ENCODE data around the gene PTPRU.

The PTPRU gene

DNA sequence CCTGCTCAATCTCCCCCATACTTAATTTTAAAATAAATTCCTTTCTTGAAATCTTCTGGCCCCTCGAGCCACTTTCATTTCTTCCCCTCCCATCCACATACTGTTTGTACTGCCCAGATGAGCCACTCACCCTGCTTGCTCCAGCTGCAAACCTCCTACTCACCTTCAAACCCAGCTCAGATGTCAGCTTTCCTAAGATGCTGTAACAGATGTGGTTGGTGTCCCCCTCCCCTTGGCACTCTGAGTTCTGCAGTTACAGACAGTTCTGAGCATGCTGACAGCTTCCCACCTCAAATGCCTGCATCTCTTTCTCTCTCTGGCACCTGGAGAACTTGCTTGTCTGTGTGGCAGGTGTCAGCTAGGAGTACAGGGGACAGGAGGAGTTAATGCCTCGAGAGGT, 106.7 kb downstream of the PTPRU start:
- no peak for DNase-seq (ENCODE audit: low read depth)
- no peak overlapping the region for H3K4me3 ChIP-seq (ENCODE audit: control insufficient read depth, low read depth, low read length)
- TF ChIP-seq, protein P1, sequence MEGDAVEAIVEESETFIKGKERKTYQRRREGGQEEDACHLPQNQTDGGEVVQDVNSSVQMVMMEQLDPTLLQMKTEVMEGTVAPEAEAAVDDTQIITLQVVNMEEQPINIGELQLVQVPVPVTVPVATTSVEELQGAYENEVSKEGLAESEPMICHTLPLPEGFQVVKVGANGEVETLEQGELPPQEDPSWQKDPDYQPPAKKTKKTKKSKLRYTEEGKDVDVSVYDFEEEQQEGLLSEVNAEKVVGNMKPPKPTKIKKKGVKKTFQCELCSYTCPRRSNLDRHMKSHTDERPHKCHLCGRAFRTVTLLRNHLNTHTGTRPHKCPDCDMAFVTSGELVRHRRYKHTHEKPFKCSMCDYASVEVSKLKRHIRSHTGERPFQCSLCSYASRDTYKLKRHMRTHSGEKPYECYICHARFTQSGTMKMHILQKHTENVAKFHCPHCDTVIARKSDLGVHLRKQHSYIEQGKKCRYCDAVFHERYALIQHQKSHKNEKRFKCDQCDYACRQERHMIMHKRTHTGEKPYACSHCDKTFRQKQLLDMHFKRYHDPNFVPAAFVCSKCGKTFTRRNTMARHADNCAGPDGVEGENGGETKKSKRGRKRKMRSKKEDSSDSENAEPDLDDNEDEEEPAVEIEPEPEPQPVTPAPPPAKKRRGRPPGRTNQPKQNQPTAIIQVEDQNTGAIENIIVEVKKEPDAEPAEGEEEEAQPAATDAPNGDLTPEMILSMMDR (conservative IDR thresholded peaks at IDR 0.05; ENCODE audit: control insufficient read depth, insufficient read depth, low read depth, low read length) = no peak

DNA sequence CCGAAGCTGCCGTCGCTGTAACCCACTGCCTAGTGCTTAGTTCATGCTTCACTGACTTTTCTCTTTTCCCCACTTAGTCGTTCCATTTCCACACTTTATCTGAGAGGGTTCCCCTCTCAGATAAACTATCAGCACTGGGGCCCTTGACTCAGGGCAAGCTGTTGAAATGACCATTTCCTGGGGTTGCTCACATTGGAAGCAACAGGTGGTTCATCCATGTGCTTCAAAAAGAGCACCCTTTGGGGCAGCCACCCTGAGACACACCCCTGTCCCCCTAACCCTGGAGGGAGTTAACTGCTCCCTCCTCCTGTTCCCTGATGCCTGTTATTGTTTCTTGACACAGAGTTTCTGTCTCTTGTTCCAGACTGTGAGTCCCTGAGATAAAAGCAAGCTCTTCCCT, 107.2 kb downstream of the PTPRU start:
- H3K4me3 ChIP-seq (ENCODE audit: control insufficient read depth, low read depth, low read length) = no peak overlapping the region
- TF ChIP-seq, protein P1 (conservative IDR thresholded peaks at IDR 0.05; ENCODE audit: control insufficient read depth, insufficient read depth, low read depth, low read length) = no peak
- no peak for DNase-seq (ENCODE audit: low read depth)

DNA sequence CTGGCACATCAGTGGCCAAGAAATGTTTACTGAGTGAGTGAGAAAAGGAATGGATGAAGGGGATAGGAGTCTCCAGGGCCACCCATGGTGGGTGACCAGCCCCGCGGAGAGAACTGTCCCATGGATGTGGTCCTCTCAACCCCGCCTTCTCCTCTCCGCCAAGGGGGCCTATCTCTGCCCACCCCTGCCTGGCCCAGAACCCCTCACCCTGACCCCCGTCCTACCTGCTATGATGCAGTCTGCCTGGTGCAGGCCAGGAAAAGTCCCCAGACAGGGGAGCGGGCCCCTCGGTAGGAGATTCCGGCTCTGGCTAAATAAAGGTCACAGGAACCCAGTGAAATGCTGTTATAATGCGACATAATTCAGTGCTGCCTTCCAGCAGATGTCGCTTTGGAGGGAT, 107.6 kb downstream of the PTPRU start:
- TF ChIP-seq, protein P1 (conservative IDR thresholded peaks at IDR 0.05; ENCODE audit: control insufficient read depth, insufficient read depth, low read depth, low read length) = no peak
- no peak overlapping the region for H3K4me3 ChIP-seq (ENCODE audit: control insufficient read depth, low read depth, low read length)
- DNase-seq (ENCODE audit: low read depth) = no peak

DNA sequence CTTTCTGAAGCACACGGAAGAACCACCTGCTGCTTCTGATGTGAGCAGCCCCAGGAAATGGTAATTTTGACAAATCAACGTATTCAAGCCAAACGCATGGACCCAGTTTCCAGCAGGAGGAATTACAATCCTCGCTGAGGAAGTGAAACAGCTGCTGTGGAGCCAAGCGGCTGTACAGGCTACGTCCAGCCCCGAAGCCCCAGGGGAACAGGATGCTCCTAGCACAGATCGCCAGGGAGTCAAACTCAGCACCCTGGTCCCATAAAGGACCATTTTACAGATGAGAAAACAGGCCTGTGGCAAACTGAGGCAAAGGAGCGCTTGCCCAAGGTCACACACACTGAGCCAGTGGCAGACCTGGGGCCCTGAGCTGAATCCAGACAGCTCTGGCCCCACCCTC, 108.0 kb downstream of the PTPRU start:
- no peak overlapping the region for H3K4me3 ChIP-seq (ENCODE audit: control insufficient read depth, low read depth, low read length)
- TF ChIP-seq, protein P1 (conservative IDR thresholded peaks at IDR 0.05; ENCODE audit: control insufficient read depth, insufficient read depth, low read depth, low read length) = no peak
- DNase-seq (ENCODE audit: low read depth) = no peak

DNA sequence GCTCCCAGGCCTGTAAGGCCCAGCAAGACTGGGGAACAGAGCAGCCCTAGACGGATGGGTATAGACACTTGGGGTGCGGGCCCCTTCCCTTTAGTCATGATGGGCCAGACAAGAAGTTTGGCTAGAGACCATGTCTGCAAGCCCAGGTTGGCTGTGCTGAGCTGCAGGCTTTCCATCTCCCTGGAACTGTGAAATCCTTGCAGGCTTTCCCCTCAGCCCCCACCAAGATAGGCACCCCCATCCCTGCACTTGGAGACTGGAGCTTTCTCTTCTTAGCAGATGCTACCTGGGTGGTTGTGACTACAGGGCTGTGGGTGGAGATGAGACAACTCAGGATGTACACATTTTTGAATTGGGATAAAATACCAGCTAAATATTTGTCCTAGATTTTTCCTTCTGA, 110.3 kb downstream of the PTPRU start:
- TF ChIP-seq, protein P1 (conservative IDR thresholded peaks at IDR 0.05; ENCODE audit: control insufficient read depth, insufficient read depth, low read depth, low read length) = no peak
- no peak for DNase-seq (ENCODE audit: low read depth)

DNA sequence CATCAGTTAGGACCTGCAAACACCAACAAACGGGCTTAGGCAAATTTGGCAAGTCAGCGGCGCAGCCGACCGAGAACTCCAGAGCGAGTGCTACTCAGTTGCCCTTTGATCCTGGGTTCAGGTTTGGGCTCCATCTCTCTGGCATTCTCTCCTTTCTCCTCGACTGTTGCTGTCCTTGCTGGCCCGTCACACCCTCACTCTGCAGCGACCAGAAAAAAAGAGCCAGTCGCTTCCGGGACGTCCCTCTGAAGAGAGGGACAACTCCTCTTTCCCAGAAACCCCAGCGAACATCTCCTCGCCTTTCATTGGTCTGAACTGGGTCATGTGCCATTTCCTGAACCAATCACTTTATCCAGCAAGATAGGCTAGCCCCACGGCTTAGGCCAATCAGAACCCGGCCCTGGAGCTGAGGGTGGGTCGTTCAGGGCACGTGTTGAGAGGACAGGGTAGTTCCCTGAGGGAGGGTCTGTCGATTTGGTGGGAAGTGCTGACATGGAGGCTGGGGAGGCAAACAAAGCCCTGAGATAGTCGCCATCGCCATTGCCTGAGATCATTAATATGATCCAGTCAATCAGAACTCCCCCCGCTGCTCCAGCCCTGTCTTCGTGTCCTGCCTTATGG, 113.7 kb downstream of the PTPRU start:
- H3K4me3 ChIP-seq (ENCODE audit: control insufficient read depth, low read depth, low read length) = no peak overlapping the region
- DNase-seq (ENCODE audit: low read depth) = no peak
- TF ChIP-seq, protein P1 (conservative IDR thresholded peaks at IDR 0.05; ENCODE audit: control insufficient read depth, insufficient read depth, low read depth, low read length) = no peak

More for the DNA sequence above, 110.3 kb downstream of the PTPRU start:
- H3K4me3 ChIP-seq (ENCODE audit: control insufficient read depth, low read depth, low read length) = no peak overlapping the region

Data from fibroblast of mammary gland (primary cell).